Measurements from ENCODE around the gene PRMT1.

DNA sequence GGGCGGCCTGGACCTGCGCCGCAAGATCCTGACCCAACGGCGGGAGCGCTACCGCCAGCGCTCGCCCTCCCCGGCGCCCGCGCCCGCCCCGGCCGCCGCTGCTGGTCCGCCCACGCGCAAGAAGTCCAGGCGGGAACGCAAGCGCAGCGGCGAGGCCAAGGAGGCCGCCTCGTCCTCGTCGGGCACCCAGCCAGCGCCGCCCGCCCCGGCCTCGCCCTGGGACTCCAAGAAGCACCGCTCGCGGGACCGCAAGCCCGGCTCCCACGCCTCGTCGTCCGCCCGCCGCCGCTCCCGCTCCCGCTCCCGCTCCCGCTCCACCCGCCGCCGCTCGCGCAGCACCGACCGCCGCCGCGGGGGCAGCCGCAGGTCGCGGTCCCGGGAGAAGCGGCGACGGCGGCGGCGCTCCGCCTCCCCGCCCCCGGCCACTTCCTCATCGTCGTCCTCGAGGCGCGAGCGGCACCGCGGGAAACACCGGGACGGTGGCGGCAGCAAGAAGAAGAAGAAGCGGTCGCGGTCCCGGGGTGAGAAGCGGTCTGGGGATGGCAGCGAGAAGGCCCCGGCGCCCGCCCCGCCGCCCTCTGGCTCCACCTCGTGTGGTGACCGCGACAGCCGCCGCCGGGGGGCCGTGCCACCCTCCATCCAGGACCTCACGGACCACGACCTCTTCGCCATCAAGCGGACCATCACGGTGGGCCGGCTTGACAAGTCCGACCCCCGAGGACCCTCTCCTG is 25.1 kb upstream of the PRMT1 start:
- TF ChIP-seq, protein P1, sequence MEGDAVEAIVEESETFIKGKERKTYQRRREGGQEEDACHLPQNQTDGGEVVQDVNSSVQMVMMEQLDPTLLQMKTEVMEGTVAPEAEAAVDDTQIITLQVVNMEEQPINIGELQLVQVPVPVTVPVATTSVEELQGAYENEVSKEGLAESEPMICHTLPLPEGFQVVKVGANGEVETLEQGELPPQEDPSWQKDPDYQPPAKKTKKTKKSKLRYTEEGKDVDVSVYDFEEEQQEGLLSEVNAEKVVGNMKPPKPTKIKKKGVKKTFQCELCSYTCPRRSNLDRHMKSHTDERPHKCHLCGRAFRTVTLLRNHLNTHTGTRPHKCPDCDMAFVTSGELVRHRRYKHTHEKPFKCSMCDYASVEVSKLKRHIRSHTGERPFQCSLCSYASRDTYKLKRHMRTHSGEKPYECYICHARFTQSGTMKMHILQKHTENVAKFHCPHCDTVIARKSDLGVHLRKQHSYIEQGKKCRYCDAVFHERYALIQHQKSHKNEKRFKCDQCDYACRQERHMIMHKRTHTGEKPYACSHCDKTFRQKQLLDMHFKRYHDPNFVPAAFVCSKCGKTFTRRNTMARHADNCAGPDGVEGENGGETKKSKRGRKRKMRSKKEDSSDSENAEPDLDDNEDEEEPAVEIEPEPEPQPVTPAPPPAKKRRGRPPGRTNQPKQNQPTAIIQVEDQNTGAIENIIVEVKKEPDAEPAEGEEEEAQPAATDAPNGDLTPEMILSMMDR (IDR thresholded peaks at IDR 0.05), result no peak
- no peak for TF ChIP-seq ZFX (IDR thresholded peaks at IDR 0.05; ENCODE audit: borderline replicate concordance)

Data from 22Rv1 (cell line).